Stimulated activated CD8-positive, alpha-beta memory T cell treated with anti-CD3 and anti-CD28 coated beads, Interleukin-7, amount 100 ng/mL, for 4 hours (primary cell): ENCODE data around the gene TXNRD2.
"Not testable (repeated sequence)": the region's sequence is repeated elsewhere in the genome, so short reads cannot be mapped to it uniquely, and the experiment has no call there.

Experiments
- DNase-seq, 2 donors: peaks; one replicate each; pipeline ENCODE4 v3.0.0-alpha.2; 2020; ENCODE audit warnings: low read depth in 2 of 2

TXNRD2 gene

GRCh38 chr22:19846620-19847344, 94.8 kb downstream of the TXNRD2 start:
- DNase-seq: no peak

- DNase-seq: no peak
These were observed 96.4 kb downstream of the TXNRD2 start for GRCh38 chr22:19845054-19845722.

- no peak for DNase-seq
These were observed 97.1 kb downstream of the TXNRD2 start for GRCh38 chr22:19844377-19845053.

DNA sequence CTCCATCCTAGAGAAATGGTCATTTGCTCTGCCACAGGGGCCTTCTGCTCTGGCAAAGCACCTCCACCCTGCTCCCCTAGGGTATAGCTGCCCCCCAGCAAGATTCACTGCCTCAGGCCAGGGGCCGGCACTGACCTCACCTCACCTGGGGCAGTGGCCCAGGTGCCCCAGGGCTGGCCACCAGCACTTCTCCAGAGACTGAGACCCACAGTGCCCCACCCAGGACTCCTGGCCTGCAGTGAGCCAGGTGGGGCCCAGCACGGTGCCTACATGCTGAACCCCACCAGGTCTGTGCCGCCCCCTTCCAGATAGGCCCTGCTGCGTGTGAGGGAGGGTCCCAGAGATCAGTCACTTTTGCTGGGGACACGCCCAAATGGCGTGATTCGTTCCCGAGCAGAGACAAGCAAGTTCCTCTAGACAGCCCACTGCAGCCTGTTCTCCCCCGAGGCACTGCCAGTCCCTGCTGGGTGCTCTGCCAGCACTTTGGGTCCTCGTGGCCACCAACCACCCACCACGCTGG, 97.7 kb downstream of the TXNRD2 start:
- no peak for DNase-seq

- DNase-seq: no peak
These were observed 98.3 kb downstream of the TXNRD2 start for GRCh38 chr22:19843107-19843856.

DNA sequence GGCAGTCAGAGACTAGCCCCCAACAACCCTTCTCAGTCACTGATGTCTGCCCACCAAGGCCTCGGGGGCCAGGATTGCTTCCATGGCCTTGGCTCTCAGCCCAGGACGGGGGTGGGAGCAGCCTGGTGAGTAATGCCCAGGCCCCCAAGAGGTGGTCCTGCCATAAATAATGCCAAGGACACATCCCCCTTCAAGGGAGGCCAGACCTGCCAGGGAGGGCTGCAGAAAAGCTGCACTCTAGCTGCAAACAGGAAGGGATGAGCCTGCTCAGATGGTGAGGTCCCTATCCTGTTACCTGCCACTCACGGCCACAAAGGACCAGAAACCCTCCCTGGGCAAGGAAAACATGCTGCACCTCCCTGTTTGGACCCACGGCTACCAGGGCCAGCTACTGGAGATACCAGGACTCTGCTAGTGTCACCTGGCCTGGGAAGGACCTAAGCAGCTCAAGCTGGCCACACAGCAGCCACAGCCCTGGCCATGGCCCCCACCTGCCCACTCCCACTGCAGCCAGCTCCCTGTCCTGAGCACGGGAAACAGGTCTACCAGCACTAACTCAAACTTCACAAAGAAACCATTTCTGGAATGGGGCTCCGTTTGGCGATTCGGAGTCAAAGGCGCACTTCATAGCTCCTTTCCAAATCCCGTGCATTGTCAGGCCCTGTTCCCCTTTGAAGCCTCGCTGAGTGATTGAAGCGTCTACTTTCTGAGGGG, 99.1 kb downstream of the TXNRD2 start:
- DNase-seq: no peak

- no peak for DNase-seq
These were observed 99.8 kb downstream of the TXNRD2 start for GRCh38 chr22:19841641-19842392.

- DNase-seq: no peak
These were observed 100.5 kb downstream of the TXNRD2 start for GRCh38 chr22:19840955-19841640.

DNA sequence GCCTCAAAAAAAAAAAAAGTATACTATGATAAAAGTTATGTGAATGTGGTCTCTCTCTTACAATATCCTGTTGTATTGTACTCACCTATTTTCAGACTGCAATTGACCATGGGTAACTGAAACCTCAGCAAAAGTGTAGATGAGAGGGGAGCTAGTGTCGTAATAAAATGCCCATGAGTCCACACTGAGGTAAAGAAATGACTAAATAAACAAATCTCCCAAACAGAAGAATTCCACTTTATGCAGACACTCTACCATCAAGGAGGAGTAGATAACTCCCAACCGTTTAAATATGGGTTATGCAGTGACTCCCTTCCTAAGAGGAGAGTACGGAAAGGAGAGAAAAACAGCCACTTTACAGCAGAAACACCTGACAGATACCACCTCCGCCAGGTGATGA, 101.6 kb downstream of the TXNRD2 start:
- no peak for DNase-seq

DNA sequence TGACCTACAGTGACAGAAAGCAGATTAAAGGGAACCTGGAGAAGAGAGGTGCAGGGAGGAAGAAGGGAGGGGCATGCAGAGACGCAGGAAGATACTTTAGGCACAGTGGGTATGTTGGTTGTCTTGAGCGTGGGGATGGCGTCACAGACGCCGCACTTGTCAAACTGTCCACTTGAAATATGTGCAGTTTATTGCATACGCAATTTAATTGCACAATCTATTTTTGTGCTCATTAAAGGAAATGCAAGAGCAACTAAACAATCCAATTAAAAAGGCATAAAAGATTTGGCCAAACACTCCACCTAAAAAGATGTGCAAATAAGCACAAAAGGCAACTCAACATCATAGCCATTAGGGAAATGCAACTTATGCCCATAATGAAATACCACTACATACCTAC, 103.7 kb downstream of the TXNRD2 start:
- DNase-seq: no peak

DNA sequence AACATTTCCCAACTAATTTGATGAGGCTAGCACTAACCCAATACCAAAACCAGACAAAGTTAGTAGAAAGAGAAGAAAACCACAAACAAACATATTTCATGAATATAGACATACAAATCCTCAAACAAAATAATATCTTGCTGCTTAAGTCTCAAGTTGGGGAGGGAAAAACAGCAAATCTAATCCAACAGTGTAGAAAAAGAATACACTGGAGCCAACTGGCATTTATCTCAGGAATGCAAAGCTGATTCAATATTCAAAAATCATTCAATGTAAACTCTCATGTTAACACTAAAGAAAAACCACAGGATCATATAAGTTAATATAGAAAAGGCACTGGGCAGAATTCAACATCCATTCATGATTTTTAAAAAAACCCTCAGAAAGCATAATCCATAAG, 105.1 kb downstream of the TXNRD2 start:
- DNase-seq: no peak

DNA sequence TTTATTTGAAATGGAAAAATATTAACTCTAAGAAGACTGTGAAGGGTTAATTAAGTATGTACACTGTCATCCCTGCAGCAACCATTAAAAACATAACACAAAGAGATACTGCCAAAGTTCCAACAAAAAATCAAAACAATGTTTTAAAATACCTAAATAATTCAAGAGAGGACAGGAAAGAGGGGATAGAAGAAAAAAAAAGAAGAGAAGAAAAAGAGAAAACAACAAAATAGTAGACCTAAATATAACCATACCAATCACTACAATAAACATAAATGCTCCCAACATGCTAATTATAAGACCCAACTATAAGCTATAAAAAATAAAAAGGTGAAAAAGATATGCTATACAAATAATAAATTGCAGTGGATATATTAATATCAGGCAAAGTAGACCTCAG, 107.0 kb downstream of the TXNRD2 start:
- DNase-seq: no peak

GRCh38 chr22:19833327-19833726, 108.3 kb downstream of the TXNRD2 start:
- not testable (repeated sequence) for DNase-seq

DNA sequence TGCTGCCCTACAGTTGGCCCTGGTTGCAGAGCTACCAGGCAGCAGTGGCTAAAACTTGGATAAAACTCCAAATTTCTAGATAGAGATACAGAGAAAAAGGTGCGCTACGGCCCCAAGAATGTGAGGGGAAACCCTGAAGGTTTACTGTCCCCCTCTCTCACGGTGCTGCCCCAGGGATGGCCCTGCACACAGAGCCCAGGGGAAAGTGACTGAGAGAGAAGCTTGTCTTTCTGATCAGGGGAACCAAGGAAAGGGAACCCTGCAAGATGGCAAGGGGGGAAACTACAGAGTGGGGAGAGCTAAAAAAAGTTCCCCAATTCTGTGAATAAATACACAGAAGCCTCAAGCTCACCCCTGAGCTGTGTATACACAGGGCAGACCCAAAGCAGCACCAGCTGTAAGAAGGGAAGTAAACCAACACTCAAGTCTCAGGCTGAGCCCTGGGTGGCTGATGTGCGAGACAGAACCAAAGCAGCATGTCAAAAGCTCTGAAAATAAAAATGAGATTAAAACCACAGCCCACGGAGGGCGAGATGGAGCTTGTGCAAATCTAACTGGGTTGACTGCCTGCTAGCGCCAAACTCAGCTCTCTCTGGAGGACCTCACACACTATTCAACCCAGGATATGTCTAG, 109.0 kb downstream of the TXNRD2 start:
- no peak for DNase-seq

GRCh38 chr22:19831979-19832378, 109.6 kb downstream of the TXNRD2 start:
- not testable (repeated sequence) for DNase-seq

DNA sequence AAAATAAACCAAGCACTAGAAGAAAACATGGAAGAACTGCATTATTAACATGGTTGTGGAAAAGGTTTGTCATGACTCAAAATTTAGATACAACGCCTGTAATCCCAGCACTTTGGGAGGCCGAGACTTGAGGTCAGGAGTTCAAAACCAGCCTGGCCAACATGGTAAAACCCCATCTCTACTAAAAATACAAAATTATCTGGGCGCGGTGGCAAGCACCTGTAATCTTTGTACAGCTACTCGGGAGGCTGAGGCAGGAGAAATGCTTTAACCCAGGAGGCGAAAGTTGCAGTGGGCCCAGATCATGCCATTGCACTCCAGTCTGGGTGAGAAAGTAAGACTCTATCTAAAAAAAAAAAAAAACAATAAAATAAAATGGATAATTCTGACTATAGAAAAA, 110.6 kb downstream of the TXNRD2 start:
- no peak for DNase-seq

GRCh38 chr22:19828035-19828401, 113.6 kb downstream of the TXNRD2 start:
- no peak for DNase-seq

DNA sequence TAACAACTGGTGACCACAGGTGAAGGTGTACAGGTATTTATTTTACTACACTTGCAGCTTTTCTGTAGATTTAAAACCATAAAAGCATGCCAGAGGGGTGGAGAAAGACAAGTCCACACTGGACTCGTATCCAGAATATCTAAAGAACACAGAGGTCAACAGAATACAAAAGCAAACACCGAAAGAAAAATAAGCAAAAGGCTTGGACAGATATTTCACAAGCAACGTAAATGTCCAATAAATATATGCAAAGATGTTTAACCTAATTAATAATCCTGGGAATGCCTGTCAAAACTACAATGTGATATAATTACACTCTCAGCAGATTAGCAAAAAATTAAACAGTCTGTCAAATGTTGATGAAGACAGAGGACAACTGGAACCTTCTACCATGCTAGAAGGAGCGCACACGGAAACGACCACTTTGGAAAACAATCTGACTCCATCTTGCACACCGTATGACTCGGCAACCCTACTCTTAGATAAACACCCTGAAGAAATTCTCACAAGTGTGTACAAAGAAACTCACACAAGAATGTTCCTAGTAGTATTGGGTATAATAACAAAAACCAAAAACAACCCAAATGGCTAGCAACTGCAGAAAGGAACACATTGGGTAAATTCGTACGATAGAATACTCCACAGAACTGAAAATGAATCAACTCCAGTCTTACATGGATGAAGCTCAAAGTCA, 114.1 kb downstream of the TXNRD2 start:
- no peak for DNase-seq

DNA sequence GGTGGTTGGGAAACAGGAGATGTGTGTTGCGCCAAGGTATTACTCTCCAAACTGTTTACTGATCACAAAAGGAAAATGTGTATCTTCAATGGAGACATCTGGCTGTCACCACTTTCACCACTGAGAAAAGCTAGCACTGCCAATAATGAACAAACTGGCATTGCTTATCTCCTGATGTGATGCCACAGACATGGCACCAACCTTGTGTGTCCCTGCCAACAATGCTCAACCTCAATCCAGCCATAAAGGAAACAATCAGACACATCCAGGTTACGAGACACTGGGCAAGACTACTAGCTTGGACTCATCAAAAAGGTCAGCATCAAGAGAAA, 115.0 kb downstream of the TXNRD2 start:
- no peak for DNase-seq
